Suppressor macrophage treated with lipopolysaccharide for 4 hours (primary cell): ENCODE measurements around the gene PCDHB14.
A peak's percentile ranks its signal among the peaks of the same experiment; 100 is the strongest.
"Not testable (repeated sequence)": the region's sequence is repeated elsewhere in the genome, so short reads cannot be mapped to it uniquely, and the experiment has no call there.

Experiments
- DNase-seq: peaks from one replicate; pipeline ENCODE4 v3.0.0-alpha.2; 2020

The PCDHB14 gene

DNA sequence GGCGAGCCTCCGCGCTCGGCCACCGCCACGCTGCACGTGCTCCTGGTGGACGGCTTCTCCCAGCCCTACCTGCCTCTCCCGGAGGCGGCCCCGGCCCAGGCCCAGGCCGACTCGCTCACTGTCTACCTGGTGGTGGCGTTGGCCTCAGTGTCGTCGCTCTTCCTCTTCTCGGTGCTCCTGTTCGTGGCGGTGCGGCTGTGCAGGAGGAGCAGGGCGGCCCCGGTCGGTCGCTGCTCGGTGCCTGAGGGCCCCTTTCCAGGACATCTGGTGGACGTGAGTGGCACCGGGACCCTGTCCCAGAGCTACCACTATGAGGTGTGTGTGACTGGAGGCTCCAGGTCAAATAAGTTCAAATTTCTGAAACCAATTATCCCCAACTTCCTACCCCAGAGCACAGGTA, 12.3 kb upstream of the PCDHB14 start:
- not testable (repeated sequence) for DNase-seq

DNA sequence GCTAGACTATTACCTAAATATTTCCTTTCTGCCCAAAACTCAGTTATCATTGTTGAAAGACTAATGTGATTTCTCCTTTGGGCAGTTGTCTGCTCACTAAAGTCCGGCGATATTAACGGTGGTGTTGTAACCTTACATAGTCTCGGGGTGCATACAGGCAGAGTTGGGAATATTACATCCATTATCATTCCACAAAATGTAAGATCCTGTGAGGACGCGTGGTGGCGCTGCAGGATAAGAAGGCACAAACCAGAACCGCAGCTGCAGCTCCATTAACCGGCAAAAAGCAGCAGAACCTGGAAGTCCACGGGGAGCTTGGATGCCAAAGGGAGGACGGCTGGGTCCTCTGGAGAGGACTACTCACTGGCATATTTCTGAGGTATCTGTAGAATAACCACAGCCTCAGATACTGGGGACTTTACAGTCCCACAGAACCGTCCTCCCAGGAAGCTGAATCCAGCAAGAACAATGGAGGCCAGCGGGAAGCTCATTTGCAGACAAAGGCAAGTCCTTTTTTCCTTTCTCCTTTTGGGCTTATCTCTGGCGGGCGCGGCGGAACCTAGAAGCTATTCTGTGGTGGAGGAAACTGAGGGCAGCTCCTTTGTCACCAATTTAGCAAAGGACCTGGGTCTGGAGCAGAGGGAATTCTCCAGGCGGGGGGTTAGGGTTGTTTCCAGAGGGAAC, 9.3 kb upstream of the PCDHB14 start, which contains the start of gene PCDHB13:
PCDHB13 (plus strand) TSS at position 264 of the 684 bp plus-strand sequence; CDS start at position 469, 205 bp downstream.
- peak; percentile 3 for DNase-seq

DNA sequence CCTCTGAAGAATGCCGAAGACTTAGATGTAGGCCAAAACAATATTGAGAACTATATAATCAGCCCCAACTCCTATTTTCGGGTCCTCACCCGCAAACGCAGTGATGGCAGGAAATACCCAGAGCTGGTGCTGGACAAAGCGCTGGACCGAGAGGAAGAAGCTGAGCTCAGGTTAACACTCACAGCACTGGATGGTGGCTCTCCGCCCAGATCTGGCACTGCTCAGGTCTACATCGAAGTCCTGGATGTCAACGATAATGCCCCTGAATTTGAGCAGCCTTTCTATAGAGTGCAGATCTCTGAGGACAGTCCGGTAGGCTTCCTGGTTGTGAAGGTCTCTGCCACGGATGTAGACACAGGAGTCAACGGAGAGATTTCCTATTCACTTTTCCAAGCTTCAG, 8.6 kb upstream of the PCDHB14 start:
- DNase-seq: not testable (repeated sequence)

DNA sequence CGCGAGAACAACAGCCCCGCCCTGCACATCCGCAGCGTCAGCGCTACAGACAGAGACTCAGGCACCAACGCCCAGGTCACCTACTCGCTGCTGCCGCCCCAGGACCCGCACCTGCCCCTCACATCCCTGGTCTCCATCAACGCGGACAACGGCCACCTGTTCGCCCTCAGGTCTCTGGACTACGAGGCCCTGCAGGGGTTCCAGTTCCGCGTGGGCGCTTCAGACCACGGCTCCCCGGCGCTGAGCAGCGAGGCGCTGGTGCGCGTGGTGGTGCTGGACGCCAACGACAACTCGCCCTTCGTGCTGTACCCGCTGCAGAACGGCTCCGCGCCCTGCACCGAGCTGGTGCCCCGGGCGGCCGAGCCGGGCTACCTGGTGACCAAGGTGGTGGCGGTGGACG, 7.6 kb upstream of the PCDHB14 start:
- not testable (repeated sequence) for DNase-seq

DNA sequence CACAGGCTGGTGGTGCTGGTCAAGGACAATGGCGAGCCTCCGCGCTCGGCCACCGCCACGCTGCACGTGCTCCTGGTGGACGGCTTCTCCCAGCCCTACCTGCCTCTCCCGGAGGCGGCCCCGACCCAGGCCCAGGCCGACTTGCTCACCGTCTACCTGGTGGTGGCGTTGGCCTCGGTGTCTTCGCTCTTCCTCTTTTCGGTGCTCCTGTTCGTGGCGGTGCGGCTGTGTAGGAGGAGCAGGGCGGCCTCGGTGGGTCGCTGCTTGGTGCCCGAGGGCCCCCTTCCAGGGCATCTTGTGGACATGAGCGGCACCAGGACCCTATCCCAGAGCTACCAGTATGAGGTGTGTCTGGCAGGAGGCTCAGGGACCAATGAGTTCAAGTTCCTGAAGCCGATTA, 7.1 kb upstream of the PCDHB14 start:
- not testable (repeated sequence) for DNase-seq

DNA sequence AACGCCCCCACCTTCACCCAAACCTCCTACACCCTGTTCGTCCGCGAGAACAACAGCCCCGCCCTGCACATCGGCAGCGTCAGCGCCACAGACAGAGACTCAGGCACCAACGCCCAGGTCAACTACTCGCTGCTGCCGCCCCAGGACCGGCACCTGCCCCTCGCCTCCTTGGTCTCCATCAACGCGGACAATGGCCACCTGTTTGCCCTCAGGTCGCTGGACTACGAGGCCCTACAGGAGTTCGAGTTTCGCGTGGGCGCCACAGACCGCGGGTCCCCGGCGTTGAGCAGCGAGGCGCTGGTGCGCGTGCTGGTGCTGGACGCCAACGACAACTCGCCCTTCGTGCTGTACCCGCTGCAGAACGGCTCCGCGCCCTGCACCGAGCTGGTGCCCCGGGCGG, 1.7 kb downstream of the PCDHB14 start:
- not testable (repeated sequence) for DNase-seq

DNA sequence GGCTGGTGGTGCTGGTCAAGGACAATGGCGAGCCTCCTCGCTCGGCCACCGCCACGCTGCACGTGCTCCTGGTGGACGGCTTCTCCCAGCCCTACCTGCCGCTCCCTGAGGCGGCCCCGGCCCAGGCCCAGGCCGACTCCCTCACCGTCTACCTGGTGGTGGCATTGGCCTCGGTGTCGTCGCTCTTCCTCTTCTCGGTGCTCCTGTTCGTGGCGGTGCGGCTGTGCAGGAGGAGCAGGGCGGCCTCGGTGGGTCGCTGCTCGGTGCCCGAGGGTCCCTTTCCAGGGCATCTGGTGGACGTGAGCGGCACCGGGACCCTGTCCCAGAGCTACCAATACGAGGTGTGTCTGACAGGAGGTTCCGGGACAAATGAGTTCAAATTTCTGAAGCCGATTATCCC, 2.3 kb downstream of the PCDHB14 start:
- not testable (repeated sequence) for DNase-seq

DNA sequence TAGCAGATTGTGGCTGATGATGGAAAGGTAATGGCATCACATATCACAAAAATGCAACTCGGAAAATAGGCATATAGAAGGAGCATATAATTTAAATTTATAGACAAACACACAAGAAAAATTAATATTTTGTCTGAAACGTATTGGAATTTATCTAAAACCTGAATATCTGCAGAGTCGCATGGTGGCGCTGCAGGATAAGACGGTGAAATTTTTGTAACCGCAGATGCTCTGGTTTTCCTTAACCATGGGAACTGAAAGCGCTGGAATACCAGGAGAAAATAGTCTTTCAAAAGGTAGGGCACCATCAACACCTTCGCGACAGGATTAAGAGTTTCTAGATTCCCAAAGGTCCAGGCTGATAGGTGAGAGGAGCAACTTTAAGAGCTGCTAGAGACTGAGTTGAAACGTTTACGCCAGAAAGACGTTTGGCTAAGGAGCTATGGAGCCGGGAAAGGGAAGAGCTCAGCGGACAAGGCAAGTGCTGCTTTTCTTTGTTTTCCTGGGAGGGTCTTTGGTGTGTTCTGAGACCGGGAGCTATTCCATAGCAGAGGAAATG, 11.0 kb downstream of the PCDHB14 start:
- no peak for DNase-seq

DNA sequence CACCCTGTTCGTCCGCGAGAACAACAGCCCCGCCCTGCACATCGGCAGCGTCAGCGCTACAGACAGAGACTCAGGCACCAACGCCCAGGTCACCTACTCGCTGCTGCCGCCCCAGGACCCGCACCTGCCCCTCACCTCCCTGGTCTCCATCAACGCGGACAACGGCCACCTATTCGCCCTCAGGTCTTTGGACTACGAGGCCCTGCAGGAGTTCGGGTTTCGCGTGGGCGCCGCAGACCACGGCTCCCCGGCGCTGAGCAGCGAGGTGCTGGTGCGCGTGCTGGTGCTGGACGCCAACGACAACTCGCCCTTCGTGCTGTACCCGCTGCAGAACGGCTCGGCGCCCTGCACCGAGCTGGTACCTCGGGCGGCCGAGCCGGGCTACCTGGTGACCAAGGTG, 12.8 kb downstream of the PCDHB14 start:
- not testable (repeated sequence) for DNase-seq

DNA sequence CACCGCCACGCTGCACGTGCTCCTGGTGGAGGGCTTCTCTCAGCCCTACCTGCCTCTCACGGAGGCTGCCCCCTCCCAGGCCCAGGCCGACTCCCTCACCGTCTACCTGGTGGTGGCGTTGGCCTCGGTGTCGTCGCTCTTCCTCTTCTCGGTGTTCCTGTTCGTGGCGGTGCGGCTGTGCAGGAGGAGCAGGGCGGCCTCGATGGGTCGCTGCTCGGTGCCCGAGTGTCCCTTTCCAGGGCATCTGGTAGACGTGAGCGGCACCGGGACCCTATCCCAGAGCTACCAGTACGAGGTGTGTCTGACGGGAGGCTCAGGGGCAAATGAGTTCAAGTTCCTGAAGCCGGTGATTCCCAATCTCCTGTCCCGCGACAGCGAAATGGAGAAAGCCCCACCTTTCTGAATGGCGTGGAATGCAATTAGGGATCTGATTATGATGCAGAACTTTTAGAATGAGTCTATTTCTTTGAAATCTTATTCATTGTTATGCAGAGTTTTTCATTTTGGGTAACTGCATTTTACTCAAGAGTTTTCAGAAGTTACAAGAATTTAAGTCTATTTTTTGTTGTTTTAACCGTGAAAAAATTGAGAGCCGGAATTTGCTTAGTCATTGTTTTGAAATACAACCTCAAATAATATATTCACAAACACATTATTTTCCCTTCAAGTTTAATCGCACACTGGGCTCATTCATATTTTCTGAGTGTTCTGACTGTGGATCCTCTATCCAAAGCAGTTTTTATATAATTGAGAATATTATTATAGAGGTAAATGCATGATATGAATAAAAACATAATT, 13.6 kb downstream of the PCDHB14 start:
- no peak for DNase-seq

DNA sequence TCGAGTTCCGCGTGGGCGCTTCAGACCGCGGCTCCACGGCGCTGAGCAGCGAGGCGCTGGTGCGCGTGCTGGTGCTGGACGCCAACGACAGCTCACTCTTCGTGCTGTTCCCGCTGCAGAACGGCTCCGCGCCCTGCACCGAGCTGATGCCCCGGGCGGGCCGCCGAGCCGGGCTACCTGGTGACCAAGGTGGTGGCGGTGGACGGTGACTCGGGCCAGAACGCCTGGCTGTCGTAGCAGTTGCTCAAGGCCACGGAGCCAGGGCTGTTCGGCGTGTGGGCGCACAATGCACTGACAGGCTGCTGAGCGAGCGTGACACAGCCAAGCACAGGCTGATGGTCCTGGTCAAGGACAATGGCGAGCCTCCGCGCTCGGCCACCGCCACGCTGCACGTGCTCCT, 18.4 kb downstream of the PCDHB14 start:
- DNase-seq: no peak

DNA sequence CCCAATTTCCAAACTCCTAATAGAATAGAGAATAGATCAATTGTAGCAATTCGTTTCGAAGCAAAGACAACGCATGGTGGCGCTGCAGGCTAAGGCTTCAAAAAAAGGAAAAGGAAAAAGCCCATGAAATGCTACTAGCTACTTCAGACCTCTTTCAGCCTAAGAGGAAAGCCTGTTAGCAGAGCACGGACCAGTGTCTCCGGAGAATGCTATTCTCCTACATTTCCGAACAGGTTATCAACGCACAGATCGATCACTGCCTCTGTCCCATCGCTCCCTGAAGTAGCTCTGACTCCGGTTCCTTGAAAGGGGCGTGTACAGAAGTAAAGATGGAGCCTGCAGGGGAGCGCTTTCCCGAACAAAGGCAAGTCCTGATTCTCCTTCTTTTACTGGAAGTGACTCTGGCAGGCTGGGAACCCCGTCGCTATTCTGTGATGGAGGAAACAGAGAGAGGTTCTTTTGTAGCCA, 22.1 kb downstream of the PCDHB14 start, which contains the start of gene PCDHB15:
PCDHB15 (plus strand) TSS at position 146 of the 468 bp plus-strand sequence; CDS start at position 330, 184 bp downstream.
- DNase-seq: no peak

DNA sequence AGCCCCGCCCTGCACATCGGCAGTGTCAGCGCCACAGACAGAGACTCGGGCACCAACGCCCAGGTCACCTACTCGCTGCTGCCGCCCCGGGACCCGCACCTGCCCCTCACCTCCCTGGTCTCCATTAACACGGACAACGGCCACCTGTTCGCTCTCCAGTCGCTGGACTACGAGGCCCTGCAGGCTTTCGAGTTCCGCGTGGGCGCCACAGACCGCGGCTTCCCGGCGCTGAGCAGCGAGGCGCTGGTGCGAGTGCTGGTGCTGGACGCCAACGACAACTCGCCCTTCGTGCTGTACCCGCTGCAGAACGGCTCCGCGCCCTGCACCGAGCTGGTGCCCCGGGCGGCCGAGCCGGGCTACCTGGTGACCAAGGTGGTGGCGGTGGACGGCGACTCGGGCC, 23.8 kb downstream of the PCDHB14 start:
- DNase-seq: not testable (repeated sequence)

DNA sequence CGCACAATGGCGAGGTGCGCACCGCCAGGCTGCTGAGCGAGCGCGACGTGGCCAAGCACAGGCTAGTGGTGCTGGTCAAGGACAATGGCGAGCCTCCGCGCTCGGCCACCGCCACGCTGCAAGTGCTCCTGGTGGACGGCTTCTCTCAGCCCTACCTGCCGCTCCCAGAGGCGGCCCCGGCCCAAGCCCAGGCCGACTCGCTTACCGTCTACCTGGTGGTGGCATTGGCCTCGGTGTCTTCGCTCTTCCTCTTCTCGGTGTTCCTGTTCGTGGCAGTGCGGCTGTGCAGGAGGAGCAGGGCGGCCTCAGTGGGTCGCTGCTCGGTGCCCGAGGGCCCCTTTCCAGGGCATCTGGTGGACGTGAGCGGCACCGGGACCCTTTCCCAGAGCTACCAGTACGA, 24.3 kb downstream of the PCDHB14 start:
- DNase-seq: not testable (repeated sequence)

DNA sequence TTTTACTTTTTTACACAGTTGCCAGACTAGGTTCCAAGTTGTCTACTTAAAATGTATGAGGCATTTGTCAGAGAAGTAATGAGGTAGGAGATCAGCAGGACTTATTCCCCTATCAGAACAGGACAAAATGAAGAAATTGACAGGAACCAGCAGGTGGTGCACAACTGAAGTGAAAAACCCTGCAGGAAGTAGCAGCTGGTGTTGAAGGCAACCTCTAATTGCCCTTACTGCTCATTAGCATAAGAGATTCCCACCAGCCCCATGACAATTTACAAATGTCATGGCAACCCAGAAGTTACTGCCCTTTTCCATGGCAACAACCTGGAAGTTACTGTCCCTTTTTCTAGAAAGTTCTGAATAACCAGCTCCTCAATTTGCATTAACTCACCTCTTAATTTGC, 27.4 kb downstream of the PCDHB14 start:
- DNase-seq: no peak

DNA sequence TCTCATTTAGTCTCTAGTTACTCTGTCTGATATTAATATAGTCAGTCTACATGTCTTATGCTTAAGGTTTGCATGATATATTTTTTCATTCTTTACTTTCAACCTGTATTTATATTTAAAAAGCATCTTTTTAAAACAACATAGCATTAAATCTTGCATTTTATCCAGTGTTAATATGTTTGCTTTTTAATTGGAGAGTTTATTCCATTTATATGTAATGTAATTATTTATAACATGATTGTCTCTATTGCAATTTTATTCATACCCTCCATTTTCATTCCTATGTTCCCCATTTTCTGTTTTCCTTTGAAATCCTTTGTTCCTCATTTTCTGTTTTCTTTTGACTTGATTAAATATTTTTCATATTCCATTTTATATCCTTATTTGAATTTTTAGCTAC, 35.3 kb downstream of the PCDHB14 start:
- DNase-seq: no peak

DNA sequence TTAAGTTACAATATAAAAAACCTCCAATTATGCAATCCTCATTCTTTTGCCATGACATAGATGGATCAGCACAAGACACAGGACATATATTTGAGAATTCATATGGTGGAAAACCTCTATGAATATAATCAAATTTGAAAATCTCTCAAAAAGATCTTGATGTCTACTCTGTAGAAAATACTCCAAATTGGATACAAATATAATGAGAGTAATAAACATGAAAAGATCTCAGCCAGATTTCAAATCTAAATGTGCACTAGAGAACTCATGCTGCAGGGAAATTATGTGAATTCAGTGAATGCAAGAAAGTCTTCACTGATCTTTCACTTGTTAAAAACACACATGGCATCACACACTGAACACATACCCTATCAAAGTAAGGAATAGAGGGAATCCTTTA, 35.8 kb downstream of the PCDHB14 start:
- DNase-seq: no peak

DNA sequence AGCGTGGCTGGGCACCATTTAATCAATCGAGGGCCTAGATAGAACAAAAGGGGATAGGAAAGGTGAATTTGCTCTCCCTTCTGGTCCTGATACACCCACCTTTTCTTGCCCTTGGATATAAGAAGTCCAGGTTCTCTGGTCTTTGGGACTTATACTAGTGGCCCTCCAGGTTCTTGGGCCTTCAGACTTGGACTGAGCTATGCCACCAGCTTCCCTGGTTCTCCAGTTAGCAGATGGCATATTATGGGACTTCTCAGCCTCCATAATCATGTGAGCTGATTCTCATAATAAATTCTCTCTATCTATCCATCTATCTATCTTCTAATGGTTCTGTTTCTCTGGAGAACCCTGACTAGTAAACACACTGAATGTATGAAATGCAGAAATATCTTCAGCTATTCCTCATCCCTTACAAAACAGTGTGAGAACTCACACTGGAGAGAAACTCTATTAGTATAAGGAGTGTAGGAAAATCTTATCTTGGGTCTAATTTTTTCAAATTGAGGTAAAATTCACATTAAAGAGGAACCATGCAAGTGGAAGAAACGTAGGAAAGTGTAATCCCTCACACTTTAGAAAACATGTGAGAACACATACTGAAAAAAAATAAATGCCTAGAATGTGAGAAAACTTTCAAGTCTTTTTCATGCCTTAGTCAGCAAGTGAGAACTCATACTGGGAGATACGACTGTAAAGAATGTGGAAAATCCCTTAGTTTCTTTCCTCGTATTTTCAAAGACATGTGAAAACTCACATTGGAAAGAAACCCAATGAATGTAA, 37.5 kb downstream of the PCDHB14 start:
- DNase-seq: peak; percentile 3

DNA sequence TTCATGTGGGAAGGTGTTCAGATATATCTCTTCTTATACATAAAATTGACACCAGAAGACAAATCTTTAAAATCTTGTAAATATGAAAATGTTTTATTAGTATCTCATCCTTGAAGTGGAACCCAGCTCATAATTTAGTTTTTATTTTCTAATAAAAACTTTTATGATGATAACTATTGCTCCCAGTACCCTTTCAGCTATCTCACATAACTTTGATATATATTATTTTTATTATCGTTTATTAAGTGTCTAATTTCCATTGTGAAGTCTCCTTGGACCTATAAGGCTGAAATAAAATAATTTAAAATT, 38.0 kb downstream of the PCDHB14 start:
- no peak for DNase-seq

DNA sequence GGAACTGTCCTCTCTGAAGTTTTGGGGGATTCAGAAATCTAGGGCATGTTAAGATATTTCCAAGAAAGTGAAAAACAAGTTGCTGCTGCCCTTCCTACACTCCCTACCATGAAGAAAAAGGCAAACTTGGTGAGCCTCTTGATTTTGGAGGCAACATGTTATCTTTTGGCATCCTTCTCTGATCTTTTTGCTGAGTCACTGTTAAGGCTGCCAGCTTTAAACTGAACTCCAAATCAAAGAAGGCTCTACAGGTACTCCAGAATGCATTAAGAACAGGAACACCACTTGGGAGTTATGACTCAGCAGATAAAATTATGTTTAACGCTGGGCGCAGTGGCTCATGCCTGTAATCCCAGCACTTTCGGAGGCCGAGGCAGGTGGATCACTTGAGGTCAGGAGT, 46.1 kb downstream of the PCDHB14 start:
- DNase-seq: no peak

DNA sequence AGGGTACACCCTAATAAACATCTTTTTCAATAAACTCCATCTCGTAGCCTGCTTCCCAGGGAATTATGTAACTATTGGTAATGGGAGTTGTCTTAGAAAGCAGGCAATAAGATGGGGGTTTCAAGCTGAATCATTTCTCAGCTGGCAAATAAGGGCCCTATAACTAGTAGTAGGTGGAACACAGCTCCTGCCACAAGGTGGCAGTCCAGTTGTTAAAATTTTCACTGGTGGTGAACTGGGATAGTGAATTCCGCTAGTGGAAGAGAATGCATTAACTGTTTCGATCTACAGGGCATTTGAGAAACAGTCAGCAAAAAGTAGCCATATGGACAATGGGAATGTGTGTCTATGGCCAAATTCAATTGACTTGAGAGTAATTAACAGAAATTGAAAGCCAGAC, 49.8 kb downstream of the PCDHB14 start:
- no peak for DNase-seq
